Mesodermal cell (in vitro differentiated cells): Measurements from ENCODE around the gene PPIL4.
"Not testable (repeated sequence)": the region's sequence is repeated elsewhere in the genome, so short reads cannot be mapped to it uniquely, and the experiment has no call there.

Experiments used
- H3K27ac ChIP-seq: 2 replicates; pipeline ENCODE4 v1.7.0; 2013; ENCODE audit warnings: mild to moderate bottlenecking, low read depth, low read length, moderate library complexity; ENCODE audit not compliant: severe bottlenecking
- H3K36me3 ChIP-seq: 2 replicates; pipeline ENCODE4 v1.7.1; 2013; ENCODE audit warnings: mild to moderate bottlenecking, low read length, moderate library complexity; ENCODE audit not compliant: control insufficient read depth, insufficient read depth
- H3K4me1 ChIP-seq: one replicate; pipeline ENCODE4 v1.7.1; 2013; ENCODE audit warnings: mild to moderate bottlenecking, low read length; ENCODE audit not compliant: insufficient read depth, control insufficient read depth, poor library complexity, severe bottlenecking
- H3K4me3 ChIP-seq: 2 replicates; pipeline ENCODE4 v1.7.0; 2013; ENCODE audit warnings: low read length, control low read depth, mild to moderate bottlenecking; ENCODE audit not compliant: insufficient read depth, poor library complexity, severe bottlenecking; ENCODE audit errors: extremely low read depth
- H3K9me3 ChIP-seq: 2 replicates; pipeline ENCODE4 v1.7.1; 2013; ENCODE audit warnings: mild to moderate bottlenecking, low read length, moderate library complexity; ENCODE audit not compliant: control insufficient read depth
- WGBS, 2 experiments: methylation state at CpG; one replicate each; pipeline ENCODE4 v1.1.5; 2013; ENCODE audit warnings: missing lambda C conversion rate in 2 of 2; ENCODE audit not compliant: insufficient coverage in 2 of 2; 5-methylcytosine and 5-hydroxymethylcytosine counted together

The PPIL4 gene

GRCh38 chr6:149496597-149496996, 49.2 kb downstream of the PPIL4 start:
- H3K9me3 ChIP-seq, H3K27ac ChIP-seq, H3K4me1 ChIP-seq, H3K4me3 ChIP-seq, H3K36me3 ChIP-seq: not testable (repeated sequence)
- 87 to 98% methylated on average over 4 to 6 of the region's 6 CpGs for WGBS, 2 experiments

DNA sequence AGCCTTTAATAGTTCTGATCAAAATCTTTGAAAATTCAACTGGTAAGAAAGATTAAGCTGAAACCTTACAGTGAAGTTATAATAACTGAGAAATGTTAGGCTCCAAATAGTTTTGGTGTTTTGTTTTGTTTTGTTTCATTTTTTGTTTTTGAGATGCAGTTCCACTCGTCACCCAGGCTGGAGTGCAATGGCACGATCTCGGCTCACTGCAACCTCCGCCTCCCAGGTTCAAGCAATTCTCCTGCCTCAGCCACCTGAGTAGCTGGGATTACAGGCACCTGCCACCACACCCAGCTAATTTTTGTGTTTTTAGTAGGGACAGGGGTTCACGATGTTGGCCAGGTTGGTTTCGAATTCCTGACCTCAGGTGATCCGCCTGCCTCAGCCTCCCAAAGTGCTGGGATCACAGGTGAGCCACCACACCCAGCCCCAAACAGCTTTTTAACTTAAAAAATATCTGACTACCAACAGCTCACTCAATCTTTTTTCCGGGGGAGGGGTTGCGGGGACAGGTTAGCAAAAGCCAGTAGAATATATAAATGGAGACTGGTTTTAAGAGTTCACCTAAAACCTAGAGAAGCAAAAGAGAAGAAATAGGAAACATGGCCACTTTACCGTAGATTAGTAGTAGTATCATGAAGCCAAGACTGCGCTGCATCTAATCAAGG, 50.4 kb downstream of the PPIL4 start:
- H3K27ac ChIP-seq, H3K36me3 ChIP-seq, H3K4me3 ChIP-seq, H3K9me3 ChIP-seq, H3K4me1 ChIP-seq: not testable (repeated sequence)
- 94 to 97% methylated on average over 6 to 9 of the region's 11 CpGs for WGBS, 2 experiments

- not testable (repeated sequence) for H3K4me3 ChIP-seq, H3K4me1 ChIP-seq, H3K9me3 ChIP-seq, H3K27ac ChIP-seq, H3K36me3 ChIP-seq
- WGBS, 2 experiments = 100% methylated on average over 1 to 2 of the region's 4 CpGs
These were observed 51.0 kb downstream of the PPIL4 start for GRCh38 chr6:149494810-149495209.

DNA sequence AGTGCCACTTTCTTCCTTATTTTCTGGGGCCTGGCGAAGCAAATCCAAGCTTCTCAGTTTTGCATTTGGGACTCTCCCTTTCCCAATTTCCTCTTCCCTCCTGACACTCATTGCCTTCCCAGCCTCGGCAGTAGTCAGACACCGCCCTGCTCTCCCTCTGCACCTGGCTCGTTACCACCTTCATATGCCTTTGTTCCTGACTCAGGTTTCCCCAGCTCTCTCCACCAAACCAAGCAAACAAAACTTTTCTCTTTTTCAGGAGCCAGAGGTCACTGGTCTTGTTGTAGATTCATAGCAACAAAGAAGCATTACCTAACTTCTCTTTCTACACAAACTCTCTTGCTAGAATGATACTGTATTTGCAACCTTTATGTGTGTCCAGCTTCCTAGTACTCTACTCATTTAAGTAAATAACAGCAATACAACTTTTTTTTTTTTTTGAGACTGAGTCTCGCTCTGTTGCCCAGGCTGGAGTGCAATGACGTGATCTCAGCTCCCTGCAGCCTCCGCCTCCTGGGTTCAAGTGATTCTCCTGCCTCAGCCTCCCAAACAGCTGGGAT, 52.0 kb downstream of the PPIL4 start:
- no peaks in the 10 kb centered on the region for H3K9me3 ChIP-seq
- H3K27ac ChIP-seq = no peak overlapping the region
- no peaks in the 10 kb centered on the region for H3K4me1 ChIP-seq
- H3K36me3 ChIP-seq = no peaks in the 10 kb centered on the region
- 84 to 92% methylated on average over 7 of the region's 7 CpGs for WGBS, 2 experiments
- no peak overlapping the region for H3K4me3 ChIP-seq

DNA sequence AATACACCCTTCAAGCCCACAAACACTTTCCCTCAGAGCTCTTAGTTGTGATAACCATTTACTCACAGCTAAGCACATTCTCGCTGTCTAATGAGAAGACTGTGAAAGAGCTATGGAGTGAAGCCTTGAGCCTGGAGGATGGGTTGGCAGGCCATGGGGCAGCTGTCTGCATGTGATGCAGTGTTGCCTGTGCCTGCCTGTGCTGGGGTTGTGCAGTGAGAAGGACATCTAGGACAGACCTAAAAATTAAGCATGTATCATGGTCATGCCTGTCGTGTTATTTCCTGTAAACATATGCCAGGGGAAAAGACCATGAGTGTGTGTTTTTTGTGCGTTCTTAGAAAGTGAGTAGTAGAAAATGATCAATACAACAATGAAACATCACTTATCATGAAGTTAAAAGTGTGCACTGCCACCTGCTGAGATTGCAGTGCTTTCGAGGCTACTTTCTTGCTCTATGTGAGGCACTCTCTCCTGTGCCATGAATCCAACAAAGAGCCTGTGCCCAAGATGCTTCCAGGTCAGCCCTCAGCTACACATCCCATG, 53.0 kb downstream of the PPIL4 start:
- no peaks in the 10 kb centered on the region for H3K4me1 ChIP-seq
- H3K27ac ChIP-seq = no peak overlapping the region
- 83 to 100% methylated on average over 1 of the region's 4 CpGs for WGBS, 2 experiments

DNA sequence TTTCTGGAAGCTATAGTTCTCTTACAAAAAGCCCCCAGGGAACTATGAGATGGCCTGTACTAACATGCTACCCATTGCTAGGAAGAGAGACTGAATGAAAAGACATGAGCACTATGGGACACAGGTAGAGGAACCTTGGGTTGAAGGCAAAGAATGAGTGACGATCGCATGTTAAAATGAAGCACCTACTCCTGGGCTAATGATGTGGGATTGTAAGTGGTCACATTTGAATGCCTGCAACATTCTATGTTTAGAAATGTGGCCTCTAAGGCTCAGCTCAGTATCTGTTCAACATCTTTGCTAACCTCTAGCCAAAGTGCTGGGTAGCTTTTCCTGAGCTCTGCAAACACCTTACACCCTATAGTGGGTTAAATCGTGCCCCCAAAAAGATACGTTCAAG, 55.9 kb downstream of the PPIL4 start:
- 79 to 100% methylated on average over 2 to 3 of the region's 4 CpGs for WGBS, 2 experiments
- H3K27ac ChIP-seq = no peak overlapping the region

More for the DNA sequence above, 53.0 kb downstream of the PPIL4 start:
- no peaks in the 10 kb centered on the region for H3K36me3 ChIP-seq
- H3K4me3 ChIP-seq = no peak overlapping the region
- H3K9me3 ChIP-seq = no peaks in the 10 kb centered on the region

DNA sequence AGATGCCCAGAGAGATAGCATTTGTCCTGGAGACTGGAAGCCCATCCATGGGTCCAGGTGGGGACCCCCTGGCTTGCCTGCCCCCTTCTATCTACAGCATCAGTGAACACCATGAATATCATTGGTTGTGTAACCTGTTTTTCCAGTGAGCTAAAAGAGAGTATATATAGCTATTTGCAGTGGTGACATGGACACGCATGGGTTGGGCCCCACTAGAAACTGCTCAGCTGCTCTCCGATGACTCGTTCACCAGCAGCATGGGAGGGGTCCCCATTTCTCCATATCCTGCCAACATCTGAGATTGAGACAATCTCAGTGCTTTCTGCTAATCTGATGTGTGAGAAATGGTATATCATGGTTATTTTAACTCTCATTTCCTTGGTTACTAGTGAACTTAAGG, 57.0 kb downstream of the PPIL4 start:
- WGBS, 2 experiments = 100% methylated on average over 3 of the region's 3 CpGs; no CpG with 5 or more reads in 1 of the 2 experiments
- peaks cover 7% of the 10 kb centered on the region for H3K4me1 ChIP-seq
- no peak overlapping the region for H3K27ac ChIP-seq
- H3K36me3 ChIP-seq = no peaks in the 10 kb centered on the region
- H3K4me3 ChIP-seq = no peak overlapping the region
- H3K9me3 ChIP-seq = no peaks in the 10 kb centered on the region

More for the DNA sequence above, 55.9 kb downstream of the PPIL4 start:
- Histone ChIP-seq H3K36me3 (no peaks in the 10 kb centered on the region), H3K4me3 (no peak overlapping the region), H3K4me1 (peaks cover 3% of the 10 kb centered on the region), H3K9me3 (no peaks in the 10 kb centered on the region)

- 100% methylated on average over 3 of the region's 4 CpGs; no CpG with 5 or more reads in 1 of the 2 experiments for WGBS, 2 experiments
- Histone ChIP-seq H3K4me1 (peaks cover 10% of the 10 kb centered on the region), H3K36me3 (no peaks in the 10 kb centered on the region)
These were observed 58.5 kb downstream of the PPIL4 start for GRCh38 chr6:149487316-149487715.

DNA sequence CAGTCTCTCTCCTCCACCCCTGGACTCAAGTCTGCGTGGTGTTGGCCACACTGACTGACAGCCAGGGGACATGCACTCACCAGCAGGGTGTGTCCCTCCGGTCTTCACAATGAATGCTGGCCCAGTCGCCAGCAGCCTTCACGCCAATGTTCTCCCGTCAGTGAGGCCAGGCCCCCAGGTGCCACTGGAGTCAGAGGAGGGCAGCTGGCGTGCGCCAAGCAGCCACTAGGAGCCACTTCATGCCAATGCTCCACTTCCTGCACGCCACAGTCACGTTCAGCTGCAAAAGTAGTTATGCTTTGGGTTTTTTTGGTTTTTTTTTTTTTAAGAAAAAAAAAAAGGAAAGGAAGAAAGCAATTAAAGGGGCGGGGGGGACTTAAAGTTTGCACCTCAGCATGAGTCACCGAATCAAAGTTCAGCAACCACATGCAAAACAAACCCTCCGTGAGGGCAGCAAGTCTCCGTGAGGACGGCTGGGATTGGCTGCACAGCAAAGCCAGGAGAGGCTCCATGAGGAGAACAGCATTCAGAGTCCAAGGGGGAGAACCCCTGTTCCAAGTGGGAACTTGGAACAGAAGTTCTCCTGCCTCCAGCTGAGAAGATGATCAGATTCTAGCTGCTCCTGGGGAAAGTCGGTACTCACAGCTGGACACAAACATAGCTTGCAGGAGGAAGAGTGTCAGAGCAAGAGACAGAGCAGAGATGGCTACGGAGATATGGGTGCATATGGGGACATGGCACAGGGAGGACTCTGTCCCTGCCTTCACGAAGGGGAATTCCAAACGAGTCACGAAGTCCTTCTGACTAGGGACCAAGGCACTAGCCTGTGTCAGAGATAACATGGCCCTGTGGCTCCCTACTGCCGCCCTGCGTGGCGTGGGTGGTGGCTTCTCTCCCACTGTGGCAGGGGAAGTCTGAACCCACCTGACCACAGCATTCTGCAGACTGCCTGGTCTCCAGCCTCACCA, 60.8 kb downstream of the PPIL4 start, which contains the start of gene ZC3H12D:
ZC3H12D (minus strand) TSS at position 282 of the 968 bp plus-strand sequence. CDS start 10,471 bp downstream, outside the sequence.
- WGBS, 2 experiments = 74 to 80% methylated on average over 17 to 18 of the region's 22 CpGs
- no peak within 1 kb of the TSS for H3K27ac ChIP-seq
- no peaks in the 10 kb centered on the region for H3K36me3 ChIP-seq
- no peak within 1 kb of the TSS for H3K4me3 ChIP-seq
- H3K9me3 ChIP-seq = no peaks in the 10 kb centered on the region
- peaks cover 16% of the 10 kb centered on the region for H3K4me1 ChIP-seq

More at GRCh38 chr6:149487316-149487715, 58.5 kb downstream of the PPIL4 start:
- H3K27ac ChIP-seq = no peak overlapping the region
- H3K4me3 ChIP-seq = no peak overlapping the region
- H3K9me3 ChIP-seq = no peaks in the 10 kb centered on the region

DNA sequence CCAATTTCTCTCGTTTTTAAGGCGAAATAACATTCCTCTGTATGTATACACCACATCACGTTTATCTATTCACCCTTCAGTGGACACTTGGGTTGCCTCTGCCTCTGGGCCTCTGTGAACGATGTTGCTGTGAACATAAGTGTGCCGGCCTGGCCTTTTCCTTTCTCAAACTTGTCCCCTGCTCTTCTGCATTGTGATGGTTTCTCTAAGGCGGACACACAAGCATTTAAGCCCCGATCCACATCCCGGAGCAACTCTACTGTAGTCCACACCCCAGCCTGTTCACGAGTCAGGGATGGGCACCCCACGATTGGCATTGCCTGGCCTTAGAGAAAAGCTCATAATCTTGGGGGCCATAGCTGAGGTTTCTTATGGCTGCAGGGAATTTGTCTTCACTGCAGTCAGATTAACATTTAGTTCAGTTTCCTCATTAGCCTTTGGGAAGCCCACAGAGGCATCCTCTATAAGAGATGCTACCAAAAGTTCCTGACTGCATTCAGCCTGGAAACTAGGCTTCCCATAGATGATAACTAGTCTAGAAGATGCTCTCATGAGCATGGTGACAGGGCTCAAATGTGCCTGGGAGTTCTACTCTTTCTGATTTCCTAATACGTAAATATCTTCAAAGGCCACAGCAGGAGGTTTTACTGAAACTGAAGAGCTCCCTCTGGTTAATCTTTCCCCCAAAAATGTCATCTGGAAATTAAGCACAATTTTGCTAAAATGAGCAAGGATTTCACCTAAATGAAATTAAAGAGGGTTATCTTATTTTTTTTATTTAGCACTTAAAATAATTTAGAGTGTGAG, 61.8 kb downstream of the PPIL4 start:
- H3K4me3 ChIP-seq = no peak overlapping the region
- H3K9me3 ChIP-seq = no peaks in the 10 kb centered on the region
- H3K36me3 ChIP-seq = no peaks in the 10 kb centered on the region
- H3K27ac ChIP-seq = no peak overlapping the region
- peaks cover 16% of the 10 kb centered on the region for H3K4me1 ChIP-seq
- WGBS, 2 experiments = 94% methylated on average over 10 to 11 of the region's 11 CpGs
